Right ventricle myocardium inferior (tissue), 1 donor: ENCODE measurements around the gene RO60. TPM values are rescaled to one million over a fixed set of nuclear protein-coding genes. Genes with fewer than 3 reads are reported as not detected.

Experiments used
- ATAC-seq: fragments of 200-7000 bp; cut with Tn5 transposase; one replicate; pipeline ENCODE4 v1.9.1; 2020; ENCODE audit warnings: mild to moderate bottlenecking, moderate library complexity
- DNase-seq: peaks from one replicate; pipeline ENCODE4 v3.0.0; 2021; ENCODE audit errors: missing footprints
- intact Hi-C: fragments of 100-400 bp; cut with DNase I; formaldehyde crosslinking; loops from one replicate; pipeline ENCODE4 v1.11.0; 2022
- total RNA-seq: library from RNA; stranded (reverse); fragmentation: NEBNext Ultra II Directional; extraction: Animal tissue kit (Norgen Biotek cat#: 25700); gene quantifications from one replicate; pipeline ENCODE4 v1.2.1, GENCODE V29; 2021
- donor health status: DM: no; HTN: yes; CAD: no; lungs with severe emphysema.

The RO60 gene
- total RNA-seq, 1 donor from 2014 or later = 42.8 TPM

DNA sequence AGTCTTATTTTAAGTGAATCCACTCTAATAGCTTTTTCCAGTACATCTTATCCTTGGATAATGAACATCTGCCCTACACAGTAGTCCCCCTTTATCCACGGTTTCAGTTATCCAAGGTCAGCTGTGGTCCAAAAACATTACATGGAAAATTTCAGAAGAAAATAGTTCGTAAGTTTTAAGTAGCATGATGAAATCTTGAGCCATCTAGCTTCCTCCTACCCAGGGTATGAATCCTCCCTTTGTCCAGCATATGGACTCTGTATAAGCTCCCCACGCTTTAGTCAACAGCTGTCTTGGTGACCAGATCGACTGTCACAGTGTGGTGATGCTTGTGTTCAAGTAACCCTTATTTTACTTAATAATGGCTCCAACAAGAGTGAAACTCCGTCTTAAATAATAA, 43.2 kb downstream of the RO60 start:
- DNase-seq (no peak), ATAC-seq (no peak)
- intact Hi-C loops = no loop called here

DNA sequence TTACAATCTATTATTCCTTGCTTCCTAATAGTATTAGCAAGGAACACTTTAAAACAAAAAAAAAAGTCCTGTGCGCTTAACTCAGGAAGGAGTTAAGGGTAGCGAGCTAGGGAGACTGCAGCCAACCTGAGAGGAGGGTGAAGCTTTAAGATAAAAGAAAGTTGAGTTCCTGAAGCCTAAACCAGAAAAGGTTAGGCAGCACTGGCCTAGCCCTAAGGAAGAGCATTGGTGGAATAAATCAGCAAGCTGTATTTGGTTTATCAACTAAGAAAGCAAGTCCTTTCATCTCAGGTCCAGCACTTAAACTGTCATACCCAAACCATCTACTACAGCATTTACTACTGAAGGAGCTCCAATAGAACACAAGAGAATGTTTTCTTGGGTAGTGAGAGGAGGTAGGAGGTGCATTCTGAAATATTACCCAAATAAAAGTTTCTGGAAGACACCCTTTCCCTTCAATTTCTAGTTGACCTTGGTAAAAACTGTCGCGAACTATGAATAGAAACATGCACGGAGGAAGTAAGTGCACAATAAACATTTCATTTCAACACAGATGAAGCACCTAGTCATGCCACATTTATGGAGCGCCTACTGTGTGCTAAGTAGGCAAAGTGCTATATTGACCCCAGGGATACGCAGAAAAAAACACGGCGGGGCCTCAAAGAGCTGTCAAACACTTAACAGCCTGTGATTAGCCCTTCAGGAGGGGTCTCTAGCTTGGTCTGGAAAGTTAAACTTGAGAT, 44.5 kb downstream of the RO60 start:
- intact Hi-C loops = loop anchor here (2.0 kb wide), 2 partner anchors 17 to 45 kb away; partner anchors contain the start of genes RO60 and UCHL5

GRCh38 chr1:193104502-193104906, 45.1 kb downstream of the RO60 start:
- peak; percentile 79 for DNase-seq
- intact Hi-C loops = loop anchor here (2.0 kb wide), 2 partner anchors 18 to 46 kb away; partner anchors contain the start of genes RO60 and UCHL5
- peak; percentile 58 for ATAC-seq

More for the DNA sequence above, 44.5 kb downstream of the RO60 start:
- no peak for DNase-seq
- ATAC-seq = no peak

DNA sequence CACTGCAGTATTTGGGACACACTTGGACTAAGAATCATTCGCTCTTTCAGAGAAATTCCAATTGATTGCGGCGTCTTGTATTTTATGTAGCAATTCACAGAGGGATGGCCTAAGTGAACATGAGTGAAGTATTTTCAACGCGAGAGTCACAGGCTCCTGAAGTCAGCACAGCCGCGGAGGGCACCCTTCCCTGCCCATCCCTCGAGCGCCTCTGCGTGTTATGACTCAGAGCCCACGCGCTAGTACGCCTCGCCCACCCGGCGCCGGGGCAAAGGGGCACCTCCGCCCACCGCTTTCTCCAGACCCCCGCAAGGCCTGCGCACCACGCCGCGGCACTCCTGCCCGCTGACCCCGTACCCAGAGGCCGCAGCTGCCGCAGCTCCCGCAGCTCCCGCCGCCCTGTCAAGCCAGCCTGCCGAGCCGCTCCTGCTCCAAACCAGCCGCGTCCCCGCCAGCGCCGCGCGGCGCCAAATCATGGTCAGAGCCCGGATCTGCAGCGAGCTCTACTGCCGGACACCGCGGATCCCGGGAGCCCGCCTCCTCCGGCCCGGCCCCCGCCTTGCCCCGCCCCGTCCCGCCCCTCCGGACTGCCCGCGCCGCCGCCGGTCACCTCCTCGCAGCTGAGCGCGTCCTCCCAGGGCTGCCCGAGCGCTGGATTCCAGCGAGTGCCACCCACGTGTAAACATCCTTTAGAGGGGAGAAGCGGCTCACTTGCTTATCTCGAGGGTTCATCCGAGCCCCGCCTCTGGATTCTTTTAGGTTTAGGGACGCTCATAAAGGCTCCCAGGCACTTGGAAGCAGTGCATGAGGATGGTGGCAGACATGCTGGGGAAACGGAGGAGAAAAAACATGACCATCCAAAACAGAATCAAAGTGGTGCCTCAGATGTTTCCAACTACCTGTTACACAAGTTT, 45.8 kb downstream of the RO60 start, which contains the start of gene GLRX2:
TSS of gene GLRX2 (minus strand) at position 508 of the 914 bp plus-strand sequence. CDS start at position 476, 32 bp downstream.
- peak; percentile 99 for ATAC-seq
- intact Hi-C loops = loop anchor here (1.0 to 2.0 kb wide), 3 partner anchors 16 to 46 kb away; partner anchors contain the start of genes RO60 and UCHL5
- DNase-seq = peak; percentile 94

- ATAC-seq = no peak
- intact Hi-C loops = loop anchor here (1.0 to 2.0 kb wide), 3 partner anchors 16 to 47 kb away; partner anchors contain the start of genes RO60 and UCHL5
- no peak for DNase-seq
Observed at GRCh38 chr1:193105821-193106177, 46.4 kb downstream of the RO60 start.

DNA sequence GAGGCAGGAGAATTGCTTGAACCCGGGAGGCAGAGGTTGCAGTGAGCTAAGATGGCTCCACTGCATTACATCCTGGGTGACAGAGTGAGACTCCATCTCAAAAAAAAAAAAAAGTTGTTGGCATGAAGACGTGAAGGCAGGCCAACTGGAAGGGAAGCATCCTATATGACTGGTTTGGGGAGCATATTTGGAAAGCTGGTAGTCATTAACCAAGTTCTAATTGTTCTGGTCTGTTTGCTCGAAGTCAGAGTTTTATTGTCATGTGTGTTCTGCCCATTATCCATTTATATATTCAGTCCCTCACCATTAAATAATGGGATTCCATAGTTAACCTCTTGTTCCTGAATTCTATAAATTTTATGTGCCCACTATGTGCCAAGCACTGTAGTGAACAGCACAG, 49.1 kb downstream of the RO60 start:
- ATAC-seq (no peak), DNase-seq (no peak)
- intact Hi-C loops = no loop called here

Other genes with a start within 250 kb of the RO60 start
- gene UCHL5, start 252 bp upstream of the RO60 start, total RNA-seq = 42.9 TPM
- gene GLRX2, start 45.8 kb downstream of the RO60 start, total RNA-seq = 45.3 TPM
- 48.6 TPM for gene CDC73, start 62.4 kb downstream of the RO60 start, total RNA-seq
- 93.9 TPM for gene B3GALT2, start 127.0 kb downstream of the RO60 start, total RNA-seq